ENCODE measurements around the gene TCTN1.
"Not testable (repeated sequence)": the region's sequence is repeated elsewhere in the genome, so short reads cannot be mapped to it uniquely, and the experiment has no call there.

Gene TCTN1

DNA sequence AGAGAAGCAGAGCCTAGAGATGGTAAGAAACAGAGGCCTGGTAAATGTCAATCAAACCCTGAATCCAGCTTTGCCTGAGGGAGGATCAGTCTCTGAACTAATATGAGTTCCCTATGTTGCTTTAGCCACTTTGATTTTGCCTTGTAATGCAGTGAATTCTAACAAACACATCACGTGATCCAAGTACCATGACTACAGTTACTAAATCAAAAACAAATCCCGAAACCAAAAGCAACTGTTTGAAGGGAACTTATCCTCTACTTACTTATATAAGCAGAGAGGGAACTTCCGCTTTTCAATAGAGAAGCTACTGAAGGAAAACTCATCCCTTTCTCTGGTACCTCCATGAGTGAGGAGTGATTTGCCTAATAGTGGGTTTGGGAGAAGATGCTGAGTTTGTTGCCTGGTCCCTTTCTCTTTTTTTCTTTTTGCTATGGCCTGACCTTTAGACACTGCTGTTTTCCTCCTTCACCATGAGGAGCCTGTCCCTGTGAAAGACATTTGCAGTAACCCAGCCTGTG, 23.1 kb upstream of the TCTN1 start:
- H3K27ac ChIP-seq (ENCODE audit: low read length): no peak overlapping the region
- H3K27me3 ChIP-seq (ENCODE audit: insufficient read depth, low read length): no peaks in the 10 kb centered on the region
- no peaks in the 10 kb centered on the region for H3K9me3 ChIP-seq (ENCODE audit: insufficient read depth, low read depth, low read length)
- no peak overlapping the region for H3K9ac ChIP-seq (ENCODE audit: low read depth, low read length)
- H3K4me1 ChIP-seq (ENCODE audit: insufficient read depth, low read length): peaks cover 3% of the 10 kb centered on the region; the same call in 1 of the 2 replicates
- H3K36me3 ChIP-seq (ENCODE audit: insufficient read depth, low read depth, low read length): no peaks in the 10 kb centered on the region
- no peak overlapping the region for H3K4me3 ChIP-seq (ENCODE audit: low read length)

DNA sequence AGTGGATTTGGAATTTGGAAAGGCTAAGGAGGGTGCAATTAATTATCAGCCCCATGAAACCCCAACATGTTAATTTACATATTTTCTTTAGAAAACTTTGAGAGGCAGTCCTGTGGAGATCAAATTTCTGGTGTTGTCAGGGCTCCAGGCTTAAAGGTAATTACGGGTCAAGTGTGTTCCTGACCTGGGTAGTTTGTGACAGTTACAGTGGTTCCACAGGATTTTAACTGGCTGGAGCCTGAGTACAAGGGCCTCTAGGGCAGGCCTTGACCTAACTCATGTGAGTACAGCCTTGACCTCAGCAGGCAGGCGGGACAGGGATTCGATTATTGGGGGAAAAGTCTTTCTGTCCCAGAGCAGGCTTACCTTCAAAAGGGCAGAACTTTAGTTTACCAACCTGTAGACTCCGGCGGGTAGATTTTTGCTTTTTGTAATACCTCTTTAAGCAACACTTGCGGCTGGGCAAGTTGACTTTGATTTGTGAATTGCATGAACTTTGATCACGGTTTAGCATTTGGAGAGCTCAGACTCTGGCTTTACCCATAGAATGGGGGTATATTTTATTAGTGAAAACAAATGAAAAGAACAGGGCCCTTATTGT, 22.4 kb upstream of the TCTN1 start:
- Histone ChIP-seq H3K27ac (ENCODE audit: low read length) (no peak overlapping the region), H3K9ac (ENCODE audit: low read depth, low read length) (no peak overlapping the region), H3K9me3 (ENCODE audit: insufficient read depth, low read depth, low read length) (no peaks in the 10 kb centered on the region), H3K4me3 (ENCODE audit: low read length) (no peak overlapping the region), H3K27me3 (ENCODE audit: insufficient read depth, low read length) (no peaks in the 10 kb centered on the region), H3K4me1 (ENCODE audit: insufficient read depth, low read length) (peaks cover 3% of the 10 kb centered on the region; the same call in 1 of the 2 replicates), H3K36me3 (ENCODE audit: insufficient read depth, low read depth, low read length) (no peaks in the 10 kb centered on the region)

DNA sequence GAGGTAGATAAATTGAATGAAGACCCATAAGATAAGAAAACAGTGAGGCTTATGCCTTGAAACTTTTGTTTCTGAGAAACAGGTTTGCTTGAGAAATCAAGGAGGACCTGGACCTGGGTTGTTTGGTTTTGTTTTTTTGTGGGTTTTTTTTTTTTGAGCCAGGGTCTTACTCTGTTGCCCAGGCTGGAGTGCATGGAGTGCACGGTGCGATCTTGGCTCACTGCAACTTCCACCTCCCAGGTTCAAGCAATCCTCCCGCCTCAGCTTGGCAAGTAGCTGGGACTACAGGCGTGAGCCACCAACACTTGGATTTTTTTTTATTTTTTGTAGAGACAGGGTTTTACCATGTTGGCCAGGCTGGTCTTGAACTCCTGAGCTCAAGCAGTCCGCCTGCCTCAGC, 21.9 kb upstream of the TCTN1 start:
- no peak overlapping the region for H3K4me3 ChIP-seq (ENCODE audit: low read length)
- H3K27ac ChIP-seq (ENCODE audit: low read length): no peak overlapping the region
- no peaks in the 10 kb centered on the region for H3K9me3 ChIP-seq (ENCODE audit: insufficient read depth, low read depth, low read length)
- H3K27me3 ChIP-seq (ENCODE audit: insufficient read depth, low read length): no peaks in the 10 kb centered on the region
- no peaks in the 10 kb centered on the region for H3K36me3 ChIP-seq (ENCODE audit: insufficient read depth, low read depth, low read length)
- peaks cover 3% of the 10 kb centered on the region; the same call in 1 of the 2 replicates for H3K4me1 ChIP-seq (ENCODE audit: insufficient read depth, low read length)
- H3K9ac ChIP-seq (ENCODE audit: low read depth, low read length): no peak overlapping the region

DNA sequence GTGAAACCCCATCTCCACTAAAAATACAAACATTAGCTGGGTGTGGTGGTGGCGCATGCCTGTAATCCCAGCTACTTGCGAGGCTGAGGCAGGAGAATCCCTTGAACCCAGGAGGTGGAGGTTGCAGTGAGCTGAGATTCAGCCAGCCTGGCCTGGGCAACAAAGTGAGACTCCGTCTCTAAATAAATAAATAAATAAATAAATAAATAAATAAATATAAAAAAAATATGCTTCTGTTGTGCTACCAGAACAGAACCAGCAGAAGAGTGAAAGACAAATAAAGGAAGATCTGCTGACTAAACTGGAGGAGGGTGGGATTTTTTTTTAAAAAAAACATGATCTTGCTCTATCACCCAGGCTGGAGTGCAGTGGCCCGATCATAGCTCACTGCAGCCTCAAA, 21.0 kb upstream of the TCTN1 start:
- not testable (repeated sequence) for H3K4me1 ChIP-seq (ENCODE audit: insufficient read depth, low read length); H3K27me3 ChIP-seq (ENCODE audit: insufficient read depth, low read length); H3K36me3 ChIP-seq (ENCODE audit: insufficient read depth, low read depth, low read length); H3K4me3 ChIP-seq (ENCODE audit: low read length); H3K9ac ChIP-seq (ENCODE audit: low read depth, low read length); H3K9me3 ChIP-seq (ENCODE audit: insufficient read depth, low read depth, low read length); H3K27ac ChIP-seq (ENCODE audit: low read length)

DNA sequence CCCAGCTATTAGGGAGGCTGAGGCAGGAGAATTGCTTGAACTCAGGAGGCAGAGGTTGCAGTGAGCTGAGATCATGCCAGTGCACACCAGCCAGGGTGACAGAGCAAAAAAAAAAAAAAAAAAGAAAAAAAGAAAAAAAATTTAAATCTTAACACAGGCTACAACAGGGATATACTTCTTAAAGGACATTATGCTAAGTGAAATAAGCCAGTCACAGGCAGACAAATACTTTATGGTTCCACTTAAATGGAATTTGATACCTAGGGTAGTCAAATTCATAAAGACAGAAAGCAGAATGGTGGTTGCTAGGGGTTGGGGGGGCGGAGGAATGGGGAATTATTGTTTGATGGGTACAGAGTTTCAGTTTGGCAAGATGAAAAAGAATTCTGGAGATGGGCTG, 16.0 kb upstream of the TCTN1 start:
- no peak overlapping the region for H3K27ac ChIP-seq (ENCODE audit: low read length)
- H3K27me3 ChIP-seq (ENCODE audit: insufficient read depth, low read length): no peaks in the 10 kb centered on the region
- H3K4me1 ChIP-seq (ENCODE audit: insufficient read depth, low read length): no peaks in the 10 kb centered on the region
- no peaks in the 10 kb centered on the region for H3K36me3 ChIP-seq (ENCODE audit: insufficient read depth, low read depth, low read length)
- no peaks in the 10 kb centered on the region for H3K9me3 ChIP-seq (ENCODE audit: insufficient read depth, low read depth, low read length)
- H3K4me3 ChIP-seq (ENCODE audit: low read length): no peak overlapping the region
- no peak overlapping the region for H3K9ac ChIP-seq (ENCODE audit: low read depth, low read length)

DNA sequence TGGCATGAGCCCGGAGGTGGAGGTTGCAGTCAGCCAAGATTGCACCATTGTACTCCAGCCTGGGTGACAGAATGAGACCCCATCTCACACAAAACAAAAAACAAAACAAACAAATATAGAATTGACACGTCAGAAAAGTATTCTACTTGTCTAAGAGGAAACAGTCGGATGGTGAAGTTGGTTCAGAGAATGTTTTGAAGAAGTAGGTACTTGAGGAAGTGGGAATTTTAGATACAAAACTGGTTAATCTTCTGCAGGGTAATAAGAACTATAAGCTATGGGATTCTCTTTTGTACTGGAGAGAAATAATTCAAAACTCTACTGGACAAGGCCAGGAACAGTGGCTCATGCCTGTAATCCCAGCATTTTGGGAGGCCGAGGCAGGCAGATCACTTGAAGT, 14.6 kb upstream of the TCTN1 start:
- Histone ChIP-seq H3K4me1 (ENCODE audit: insufficient read depth, low read length) (no peaks in the 10 kb centered on the region), H3K27ac (ENCODE audit: low read length) (no peak overlapping the region), H3K36me3 (ENCODE audit: insufficient read depth, low read depth, low read length) (no peaks in the 10 kb centered on the region), H3K4me3 (ENCODE audit: low read length) (no peak overlapping the region), H3K9me3 (ENCODE audit: insufficient read depth, low read depth, low read length) (no peaks in the 10 kb centered on the region), H3K9ac (ENCODE audit: low read depth, low read length) (no peak overlapping the region), H3K27me3 (ENCODE audit: insufficient read depth, low read length) (no peaks in the 10 kb centered on the region)

DNA sequence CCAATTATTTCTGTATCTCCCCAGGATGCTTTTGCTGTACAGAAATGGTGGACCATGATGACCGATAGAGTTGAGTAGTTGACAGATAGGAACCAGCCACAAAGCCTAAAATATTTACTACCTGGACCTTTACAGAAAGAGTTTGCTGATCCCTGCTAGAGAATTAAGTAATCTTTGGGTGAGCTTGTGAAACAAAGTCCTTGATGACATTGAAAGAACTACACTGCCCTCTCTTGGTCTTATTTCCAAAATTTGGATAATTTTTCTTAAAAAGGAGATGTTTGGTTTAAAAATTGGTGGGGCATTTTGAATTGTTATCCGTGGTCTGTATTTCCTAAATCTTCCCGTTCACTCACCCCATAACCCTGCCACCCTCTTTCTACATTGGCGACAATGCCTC, 13.7 kb upstream of the TCTN1 start:
- Histone ChIP-seq H3K27ac (ENCODE audit: low read length) (no peak overlapping the region), H3K36me3 (ENCODE audit: insufficient read depth, low read depth, low read length) (no peaks in the 10 kb centered on the region), H3K9ac (ENCODE audit: low read depth, low read length) (no peak overlapping the region), H3K9me3 (ENCODE audit: insufficient read depth, low read depth, low read length) (no peaks in the 10 kb centered on the region), H3K4me3 (ENCODE audit: low read length) (no peak overlapping the region), H3K27me3 (ENCODE audit: insufficient read depth, low read length) (no peaks in the 10 kb centered on the region), H3K4me1 (ENCODE audit: insufficient read depth, low read length) (no peaks in the 10 kb centered on the region)

DNA sequence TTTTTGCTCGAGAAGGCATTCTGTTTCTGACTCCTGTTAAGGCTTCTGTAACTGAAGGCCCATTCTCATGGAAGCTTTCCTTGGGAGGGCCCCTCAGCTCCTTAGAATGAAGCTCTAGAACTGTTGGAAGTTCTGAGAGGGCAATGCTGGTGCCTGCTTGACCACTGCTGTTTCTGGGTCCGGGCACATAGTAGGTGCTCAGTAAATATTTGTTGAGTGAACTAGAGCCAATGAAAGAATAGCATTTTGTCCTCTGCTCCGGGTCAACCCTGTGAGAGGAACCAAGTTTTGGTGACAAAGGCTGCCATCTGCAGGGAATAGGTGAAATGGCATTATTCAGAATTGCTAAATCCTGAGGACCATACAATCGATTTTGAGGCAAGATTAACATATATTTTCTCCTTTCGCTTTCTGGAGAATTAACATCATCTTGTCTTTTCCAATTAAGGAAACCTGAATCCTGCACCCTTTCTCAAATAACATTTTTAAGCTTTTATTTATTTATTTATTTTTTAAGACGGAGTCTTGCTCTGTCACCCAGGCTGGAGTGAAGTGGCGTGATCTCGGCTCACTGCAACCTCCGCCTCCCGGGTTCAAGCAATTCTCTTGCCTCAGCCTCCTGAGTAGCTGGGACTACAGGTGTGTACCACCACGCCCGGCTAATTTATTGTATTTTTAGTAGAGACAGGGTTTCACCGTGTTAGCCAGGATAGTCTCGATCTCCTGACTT, 11.7 kb upstream of the TCTN1 start:
- not testable (repeated sequence) for H3K9ac ChIP-seq (ENCODE audit: low read depth, low read length); H3K9me3 ChIP-seq (ENCODE audit: insufficient read depth, low read depth, low read length)

DNA sequence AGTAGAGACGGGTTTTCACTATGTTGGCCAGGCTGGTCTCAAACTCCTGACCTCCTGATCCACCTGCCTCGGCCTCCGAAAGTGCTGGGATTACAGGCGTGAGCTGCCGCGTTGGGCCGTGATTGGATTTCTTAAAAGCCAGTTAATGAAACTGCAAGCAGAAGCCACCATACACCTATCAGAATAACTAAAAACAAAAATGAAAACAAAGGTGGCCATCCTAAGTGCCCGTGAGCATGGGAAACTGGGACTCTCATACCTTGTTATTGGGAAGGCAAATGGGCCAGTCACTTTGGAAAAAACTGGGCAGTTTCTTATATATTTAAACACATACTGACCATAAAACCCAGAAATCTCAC, 7.7 kb upstream of the TCTN1 start:
- Histone ChIP-seq H3K9me3 (ENCODE audit: insufficient read depth, low read depth, low read length) (no peaks in the 10 kb centered on the region), H3K27ac (ENCODE audit: low read length) (no peak overlapping the region), H3K4me1 (ENCODE audit: insufficient read depth, low read length) (no peaks in the 10 kb centered on the region), H3K27me3 (ENCODE audit: insufficient read depth, low read length) (no peaks in the 10 kb centered on the region), H3K36me3 (ENCODE audit: insufficient read depth, low read depth, low read length) (no peaks in the 10 kb centered on the region), H3K9ac (ENCODE audit: low read depth, low read length) (no peak overlapping the region), H3K4me3 (ENCODE audit: low read length) (no peak overlapping the region)

More for the DNA sequence above, 11.7 kb upstream of the TCTN1 start:
- H3K4me3 ChIP-seq (ENCODE audit: low read length); H3K36me3 ChIP-seq (ENCODE audit: insufficient read depth, low read depth, low read length); H3K4me1 ChIP-seq (ENCODE audit: insufficient read depth, low read length); H3K27me3 ChIP-seq (ENCODE audit: insufficient read depth, low read length); H3K27ac ChIP-seq (ENCODE audit: low read length): not testable (repeated sequence)

DNA sequence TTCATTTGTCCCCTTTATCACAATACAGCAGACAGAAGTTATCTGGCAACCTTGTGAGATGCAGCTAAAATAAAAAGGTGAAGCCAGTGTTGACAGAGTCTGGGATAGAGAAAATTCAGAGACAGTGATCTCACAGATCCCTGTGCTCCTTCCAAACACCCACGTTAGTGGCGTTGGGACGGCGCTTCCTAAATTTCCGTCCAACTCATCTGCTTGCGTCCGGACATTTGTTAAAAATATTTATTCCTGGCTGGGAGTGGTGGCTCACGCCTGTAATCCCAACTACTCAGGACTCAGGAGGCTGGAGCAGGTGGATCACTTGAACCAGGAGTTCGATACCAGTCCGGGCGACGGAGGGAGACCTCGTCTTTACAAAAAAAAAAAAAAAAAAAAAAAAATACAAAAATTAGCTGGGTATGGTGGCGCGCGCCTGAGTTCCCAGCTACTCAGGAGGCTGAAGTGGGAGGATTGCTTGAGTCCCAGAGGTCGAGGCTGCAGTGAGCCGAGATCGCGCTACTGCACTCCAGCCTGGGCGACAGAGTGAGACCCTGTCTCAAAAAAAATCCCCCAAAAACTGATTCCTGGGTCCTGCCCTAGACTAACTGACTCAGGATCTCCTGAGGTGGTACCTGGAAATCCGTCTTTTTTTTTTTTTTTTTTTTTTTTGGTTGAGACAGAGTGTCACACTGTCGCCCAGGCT, 708 bp upstream of the TCTN1 start:
- Histone ChIP-seq H3K36me3 (ENCODE audit: insufficient read depth, low read depth, low read length) (no peaks in the 10 kb centered on the region), H3K27me3 (ENCODE audit: insufficient read depth, low read length) (no peaks in the 10 kb centered on the region), H3K4me1 (ENCODE audit: insufficient read depth, low read length) (peaks cover 3% of the 10 kb centered on the region; the same call in 1 of the 2 replicates), H3K9me3 (ENCODE audit: insufficient read depth, low read depth, low read length) (no peaks in the 10 kb centered on the region), H3K4me3 (ENCODE audit: low read length) (peak overlapping the region; percentile 77), H3K9ac (ENCODE audit: low read depth, low read length) (peak overlapping the region; percentile 81; the same call in 1 of the 2 replicates), H3K27ac (ENCODE audit: low read length) (no peak overlapping the region)

DNA sequence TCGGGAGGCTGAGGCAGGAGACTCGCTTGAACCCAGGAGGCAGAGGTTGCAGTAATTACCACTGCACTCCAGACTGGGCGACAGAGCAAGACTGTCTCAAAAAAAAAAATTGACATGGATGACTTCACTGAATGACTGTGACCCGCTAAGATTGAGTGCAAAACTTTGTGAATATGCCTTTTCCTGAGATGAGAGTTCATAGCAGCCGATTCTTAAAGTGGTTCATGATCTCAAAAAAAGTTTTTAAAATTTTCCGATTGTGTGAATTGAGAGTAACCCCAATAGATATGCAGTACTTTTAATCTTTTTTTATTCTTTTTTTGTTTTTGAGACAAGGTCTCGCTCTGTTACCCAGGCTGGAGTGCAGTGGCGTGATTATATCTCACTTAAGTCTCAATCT, 1.2 kb downstream of the TCTN1 start:
- Histone ChIP-seq H3K4me3 (ENCODE audit: low read length) (no peak overlapping the region), H3K27me3 (ENCODE audit: insufficient read depth, low read length) (no peaks in the 10 kb centered on the region), H3K4me1 (ENCODE audit: insufficient read depth, low read length) (peaks cover 6% of the 10 kb centered on the region; the same call in 1 of the 2 replicates), H3K36me3 (ENCODE audit: insufficient read depth, low read depth, low read length) (no peaks in the 10 kb centered on the region), H3K9ac (ENCODE audit: low read depth, low read length) (no peak overlapping the region), H3K9me3 (ENCODE audit: insufficient read depth, low read depth, low read length) (no peaks in the 10 kb centered on the region), H3K27ac (ENCODE audit: low read length) (no peak overlapping the region)
